H9 (cell line): Measurements from ENCODE around the gene UBXN11. TPM values are rescaled to one million over a fixed set of nuclear protein-coding genes. Genes with fewer than 3 reads are reported as not detected.
A peak's percentile ranks its signal among the peaks of the same experiment; 100 is the strongest.

Experiments used
- DNase-seq: peaks from one replicate; pipeline ENCODE4 v3.0.0-alpha.2; 2017
- H2AFZ ChIP-seq: one replicate; pipeline ENCODE4 v1.6.1; 2013; ENCODE audit warnings: mild to moderate bottlenecking, low read length, control low read depth, moderate library complexity
- H2AK5ac ChIP-seq: 2 replicates; pipeline ENCODE4 v1.6.1; 2013; ENCODE audit warnings: low read length, control low read depth, mixed read lengths; ENCODE audit not compliant: insufficient read length
- H2BK120ac ChIP-seq: one replicate; pipeline ENCODE4 v1.6.1; 2013; ENCODE audit warnings: low read depth, mild to moderate bottlenecking, low read length, control low read depth, inconsistent platforms; ENCODE audit not compliant: poor library complexity, severe bottlenecking
- H2BK12ac ChIP-seq: 2 replicates; pipeline ENCODE4 v1.6.1; 2013; ENCODE audit warnings: low read length, control low read depth, mixed read lengths, low read depth; ENCODE audit not compliant: insufficient read length
- H2BK15ac ChIP-seq: 2 replicates; pipeline ENCODE4 v1.6.1; 2013; ENCODE audit warnings: low read depth, low read length, control low read depth
- H2BK20ac ChIP-seq: one replicate; pipeline ENCODE4 v1.6.1; 2013; ENCODE audit warnings: low read depth, mild to moderate bottlenecking, low read length, control low read depth, inconsistent platforms; ENCODE audit not compliant: poor library complexity, severe bottlenecking
- H2BK5ac ChIP-seq: 2 replicates; pipeline ENCODE4 v1.6.1; 2013; ENCODE audit warnings: low read length, control low read depth, mixed read lengths; ENCODE audit not compliant: insufficient read length
- H3K14ac ChIP-seq: 2 replicates; pipeline ENCODE4 v1.6.1; 2013; ENCODE audit warnings: low read length, control low read depth; ENCODE audit not compliant: insufficient read depth
- H3K18ac ChIP-seq: 2 replicates; pipeline ENCODE4 v1.6.1; 2013; ENCODE audit warnings: low read depth, mild to moderate bottlenecking, mixed read lengths, low read length, control low read depth; ENCODE audit not compliant: insufficient read length
- H3K23ac ChIP-seq: 2 replicates; pipeline ENCODE4 v1.6.1; 2013; ENCODE audit warnings: low read length, control low read depth, mixed read lengths, low read depth; ENCODE audit not compliant: insufficient read length
- H3K23me2 ChIP-seq: 2 replicates; pipeline ENCODE4 v1.6.1; 2013; ENCODE audit warnings: low read depth, mild to moderate bottlenecking, mixed read lengths, low read length, control low read depth; ENCODE audit not compliant: insufficient read length, poor library complexity, severe bottlenecking
- H3K27ac ChIP-seq: 2 replicates; pipeline ENCODE4 v1.5.1; 2013; ENCODE audit warnings: low read length, control low read depth, mixed read lengths, low read depth; ENCODE audit not compliant: insufficient read length
- H3K27me3 ChIP-seq: 2 replicates; pipeline ENCODE4 v1.6.1; 2013; ENCODE audit warnings: low read length, control low read depth, inconsistent platforms; ENCODE audit not compliant: insufficient read depth
- H3K4ac ChIP-seq: 2 replicates; pipeline ENCODE4 v1.6.1; 2013; ENCODE audit warnings: low read depth, mild to moderate bottlenecking, control low read depth, inconsistent platforms, low read length, moderate library complexity
- H3K4me1 ChIP-seq: 2 replicates; pipeline ENCODE4 v1.6.1; 2013; ENCODE audit warnings: low read length, control low read depth, inconsistent platforms; ENCODE audit not compliant: insufficient read depth
- H3K4me2 ChIP-seq: 2 replicates; pipeline ENCODE4 v1.6.1; 2013; ENCODE audit warnings: low read length, control low read depth, mixed read lengths; ENCODE audit not compliant: insufficient read length, insufficient read depth
- H3K56ac ChIP-seq: 2 replicates; pipeline ENCODE4 v1.6.1; 2013; ENCODE audit warnings: low read depth, mild to moderate bottlenecking, mixed read lengths, low read length, control low read depth; ENCODE audit not compliant: insufficient read length
- H3K79me1 ChIP-seq: 2 replicates; pipeline ENCODE4 v1.6.1; 2013; ENCODE audit warnings: low read depth, mild to moderate bottlenecking, moderate library complexity, low read length, control low read depth, inconsistent platforms; ENCODE audit not compliant: insufficient read depth, poor library complexity, severe bottlenecking
- H3K79me2 ChIP-seq: 2 replicates; pipeline ENCODE4 v1.6.1; 2013; ENCODE audit warnings: low read length, control low read depth, inconsistent platforms; ENCODE audit not compliant: insufficient read depth
- H3K9ac ChIP-seq: 2 replicates; pipeline ENCODE4 v1.6.1; 2013; ENCODE audit warnings: low read length, control low read depth, mixed read lengths; ENCODE audit not compliant: insufficient read length; ENCODE audit errors: extremely low read depth
- H3K9me3 ChIP-seq: one replicate; pipeline ENCODE4 v1.6.1; 2013; ENCODE audit warnings: low read depth, low read length, inconsistent platforms; ENCODE audit not compliant: control insufficient read depth
- H3T11ph ChIP-seq: one replicate; pipeline ENCODE4 v1.6.1; 2013; ENCODE audit warnings: mild to moderate bottlenecking, low read length, control low read depth, inconsistent platforms
- H4K20me1 ChIP-seq: one replicate; pipeline ENCODE4 v1.6.1; 2013; ENCODE audit not compliant: control insufficient read depth, insufficient read length, insufficient read depth
- H4K5ac ChIP-seq: 2 replicates; pipeline ENCODE4 v1.6.1; 2013; ENCODE audit warnings: low read depth, mild to moderate bottlenecking, mixed read lengths, low read length, control low read depth; ENCODE audit not compliant: insufficient read length
- H4K8ac ChIP-seq: replicated peaks from 2 replicates; pipeline ENCODE4 v1.6.1; 2013; ENCODE audit warnings: low read length, control low read depth, mixed read lengths, low read depth; ENCODE audit not compliant: insufficient read length
- H4K91ac ChIP-seq: 2 replicates; pipeline ENCODE4 v1.6.1; 2013; ENCODE audit warnings: low read depth, mild to moderate bottlenecking, moderate library complexity, mixed read lengths, low read length, control low read depth; ENCODE audit not compliant: insufficient read length
- H3K27ac Mint-ChIP-seq, 3 experiments: 2 replicates in 2 of 3; 3 replicates in 1 of 3; pipeline ENCODE4 v1.8.0; 2020 to 2021; ENCODE audit warnings: mixed read lengths in 3 of 3, mild to moderate bottlenecking in 1 of 3, moderate library complexity in 1 of 3
- H3K27me3 Mint-ChIP-seq: 2 replicates; pipeline ENCODE4 v1.8.0; 2021; ENCODE audit warnings: low read depth, mild to moderate bottlenecking, moderate library complexity, mixed read lengths
- H3K36me3 Mint-ChIP-seq, 3 experiments: 2 replicates in 2 of 3; 3 replicates in 1 of 3; pipeline ENCODE4 v1.8.0; 2020 to 2021; ENCODE audit warnings: low read depth in 3 of 3, mixed read lengths in 3 of 3; ENCODE audit not compliant: insufficient read depth in 1 of 3
- H3K4me1 Mint-ChIP-seq, 2 experiments: 2 replicates each; pipeline ENCODE4 v1.8.0; 2020; ENCODE audit warnings: mixed read lengths in 2 of 2
- H3K4me3 Mint-ChIP-seq, 2 experiments: 2 replicates in 1 of 2; 3 replicates in 1 of 2; pipeline ENCODE4 v1.8.0; 2020 to 2021; ENCODE audit warnings: mild to moderate bottlenecking in 2 of 2, mixed read lengths in 2 of 2, moderate library complexity in 1 of 2
- H3K9me3 Mint-ChIP-seq, 2 experiments: 2 replicates in 1 of 2; 3 replicates in 1 of 2; pipeline ENCODE4 v1.8.0; 2020; ENCODE audit warnings: mild to moderate bottlenecking in 2 of 2, mixed read lengths in 2 of 2, moderate library complexity in 1 of 2
- CTCF ChIP-seq: fragments of 200-600 bp; sonication (generic); conservative IDR thresholded peaks from 3 replicates; pipeline ENCODE4 v1.8.0; 2021; ENCODE audit warnings: antibody characterized with exemption, mild to moderate bottlenecking
- WGBS: extraction: QIAGEN DNeasy Blood & Tissue Kit; methylation state at CpG from one replicate; pipeline ENCODE4 v1.1.7; 2013; ENCODE audit warnings: missing lambda C conversion rate, low lambda C conversion rate, mixed read lengths; ENCODE audit not compliant: insufficient read length; ENCODE audit errors: extremely low coverage; 5-methylcytosine and 5-hydroxymethylcytosine counted together
- total RNA-seq: library from RNA; stranded (reverse); gene quantifications from 2 replicates; pipeline ENCODE4 v1.2.1, GENCODE V29; 2021

UBXN11 gene
- total RNA-seq, 1 experiment from 2014 or later, result 13.7 TPM

GRCh38 chr1:26337625-26338024 lies 31.2 kb upstream of the UBXN11 start:
- H3K23me2 ChIP-seq, result peaks cover 4% of the 10 kb centered on the region
- H3K14ac ChIP-seq, result no peak overlapping the region; the same call in 1 of the 2 replicates
- no peak overlapping the region for H2BK12ac ChIP-seq
- no peaks in the 10 kb centered on the region for H3K9me3 ChIP-seq
- no peak overlapping the region for H2AK5ac ChIP-seq
- H2BK120ac ChIP-seq, result no peak overlapping the region
- no peak overlapping the region for H3K27ac ChIP-seq
- H3K4me2 ChIP-seq, result no peak overlapping the region
- H3K56ac ChIP-seq, result no peak overlapping the region
- no peak overlapping the region for H3T11ph ChIP-seq
- H4K91ac ChIP-seq, result no peak overlapping the region
- peaks cover 0 to 2% (median 0%) of the 10 kb centered on the region in 3 experiments; a peak in 1 of 7 replicates for H3K36me3 Mint-ChIP-seq
- H3K27me3 Mint-ChIP-seq, result peaks cover 23% of the 10 kb centered on the region
- no peak overlapping the region for H2BK5ac ChIP-seq
- H3K18ac ChIP-seq, result no peak overlapping the region
- no peak overlapping the region for H3K4ac ChIP-seq
- no peaks in the 10 kb centered on the region; the same call in 1 of the 2 replicates for H3K4me1 ChIP-seq
- peak overlapping the region in 1 of 2 experiments; percentile 38; a peak in 1 of 5 replicates for H3K4me3 Mint-ChIP-seq
- peak; percentile 26 for DNase-seq
- no peak overlapping the region for H3K23ac ChIP-seq
- H4K20me1 ChIP-seq, result no peaks in the 10 kb centered on the region
- H2AFZ ChIP-seq, result no peak overlapping the region
- H2BK15ac ChIP-seq, result no peak overlapping the region
- WGBS, result no CpG with 5 or more reads among the region's 4 CpGs
- no peaks in the 10 kb centered on the region for H3K79me1 ChIP-seq
- no peaks in the 10 kb centered on the region for H3K27me3 ChIP-seq
- H3K27ac Mint-ChIP-seq, result no peak overlapping the region
- H3K9me3 Mint-ChIP-seq, result no peaks in the 10 kb centered on the region
- TF ChIP-seq CTCF, result no peak
- no peaks in the 10 kb centered on the region for H3K79me2 ChIP-seq
- no peak overlapping the region for H4K5ac ChIP-seq
- H3K9ac ChIP-seq, result no peak overlapping the region
- no peak overlapping the region for H2BK20ac ChIP-seq
- no peak overlapping the region for H4K8ac ChIP-seq
- H3K4me1 Mint-ChIP-seq, result peaks cover 29 to 36% of the 10 kb centered on the region in 2 experiments
